HepG2 (cell line): Measurements from ENCODE around the gene TXN. TPM values are rescaled to one million over a fixed set of nuclear protein-coding genes. Genes with fewer than 3 reads are reported as not detected.

Experiments
- GTF3A ChIP-seq: sonication (generic); formaldehyde crosslinking; conservative IDR thresholded peaks from 2 replicates; pipeline ENCODE4 v1.4.0; 2020; ENCODE audit warnings: mild to moderate bottlenecking, missing genetic modification reagents
- MEIS2 ChIP-seq: sonication (generic); formaldehyde crosslinking; IDR thresholded peaks from 2 replicates; pipeline ENCODE4 v1.9.0; 2021; ENCODE audit warnings: mild to moderate bottlenecking, missing genetic modification reagents
- NR1H2 ChIP-seq: sonication (generic); formaldehyde crosslinking; IDR thresholded peaks from 2 replicates; pipeline ENCODE4 v1.8.1; 2022; ENCODE audit warnings: low read depth, missing genetic modification reagents, borderline replicate concordance
- NR2F1 ChIP-seq, 2 experiments: fragments of 450-650 bp in 1 of 2; formaldehyde crosslinking in 1 of 2; IDR thresholded peaks; 2 replicates each; pipeline versions ENCODE4 v1.5.0 to v1.6.1; 2016 to 2020; ENCODE audit warnings: mild to moderate bottlenecking in 1 of 2, missing compliant biosample characterization in 1 of 2, missing genetic modification reagents in 1 of 2, moderate library complexity in 1 of 2
- REL ChIP-seq: sonication (generic); formaldehyde crosslinking; conservative IDR thresholded peaks from 2 replicates; pipeline ENCODE4 v1.8.0; 2022; ENCODE audit warnings: mild to moderate bottlenecking, missing genetic modification reagents, moderate library complexity
- SP5 ChIP-seq: IDR thresholded peaks from 2 replicates; pipeline ENCODE4 v1.6.1; 2016; ENCODE audit warnings: low read depth, borderline replicate concordance
- ZFP36L1 ChIP-seq: sonication (generic); formaldehyde crosslinking; IDR thresholded peaks from 2 replicates; pipeline ENCODE4 v1.8.0; 2022; ENCODE audit warnings: mild to moderate bottlenecking, missing genetic modification reagents, moderate library complexity
- ZNF138 ChIP-seq: sonication (generic); formaldehyde crosslinking; IDR thresholded peaks from 2 replicates; pipeline ENCODE4 v1.5.0; 2020; ENCODE audit warnings: mild to moderate bottlenecking, low read depth, missing genetic modification reagents
- ZNF20 ChIP-seq: sonication (generic); formaldehyde crosslinking; IDR thresholded peaks from 2 replicates; pipeline ENCODE4 v1.4.0; 2020; ENCODE audit warnings: mild to moderate bottlenecking, moderate library complexity, missing genetic modification reagents
- ZNF720 ChIP-seq: sonication (generic); formaldehyde crosslinking; IDR thresholded peaks from 2 replicates; pipeline ENCODE4 v1.4.0; 2020; ENCODE audit warnings: missing genetic modification reagents
- ZNF792 ChIP-seq: IDR thresholded peaks from 2 replicates; pipeline ENCODE4 v1.6.1; 2016
- polyA plus RNA-seq, 8 experiments: library from polyadenylated mRNA; depleted of rRNA in 3 of 8; stranded (reverse) in 7 of 8; unstranded in 1 of 8; fragments of >200 nt; fragmentation: Illumina TruSeq in 4 of 8; extraction: Trizol in 4 of 8; gene quantifications; 2 replicates each; pipeline versions ENCODE4 v1.2.1 to v1.2.3, GENCODE V29; 2011 to 2016; ENCODE audit warnings: low read depth in 4 of 8, missing spikeins in 1 of 8, mixed read lengths in 1 of 8; ENCODE audit not compliant: insufficient read depth in 1 of 8
- total RNA-seq, 5 experiments: library from RNA; depleted of rRNA; stranded (reverse); fragments of >200 nt; fragmentation: Illumina TruSeq; extraction: Trizol; gene quantifications; 2 replicates each; pipeline ENCODE4 v1.2.3, GENCODE V29; 2016; ENCODE audit warnings: low read depth in 1 of 5
- TF ChIP-seq, protein P1 (sequence below), 2 experiments: sonication (generic) in 1 of 2; formaldehyde crosslinking in 1 of 2; IDR thresholded peaks; 2 replicates each; pipeline versions ENCODE4 v1.6.1 to v1.9.0; 2014 to 2022; ENCODE audit warnings: antibody characterized with exemption in 1 of 2, borderline replicate concordance in 1 of 2, inconsistent platforms in 1 of 2, low read depth in 1 of 2, missing genetic modification reagents in 1 of 2
- TF ChIP-seq, protein P2 (sequence below): sonication (generic); formaldehyde crosslinking; IDR thresholded peaks from 2 replicates; pipeline ENCODE4 v1.9.0; 2021; ENCODE audit warnings: missing genetic modification reagents, mild to moderate bottlenecking, borderline replicate concordance
- TF ChIP-seq, protein P3 (sequence below): sonication (generic); formaldehyde crosslinking; IDR thresholded peaks from 2 replicates; pipeline ENCODE4 v1.4.0; 2020; ENCODE audit warnings: missing genetic modification reagents
- TF ChIP-seq, protein P4 (sequence below): IDR thresholded peaks from 2 replicates; pipeline ENCODE4 v1.6.1; 2016; ENCODE audit warnings: mild to moderate bottlenecking

Gene TXN
- total and polyA plus RNA-seq, 2 of the 13 experiments (the other 11 are each of a cell fraction or from before 2014, with no cell fraction given): 364 to 470 TPM

DNA sequence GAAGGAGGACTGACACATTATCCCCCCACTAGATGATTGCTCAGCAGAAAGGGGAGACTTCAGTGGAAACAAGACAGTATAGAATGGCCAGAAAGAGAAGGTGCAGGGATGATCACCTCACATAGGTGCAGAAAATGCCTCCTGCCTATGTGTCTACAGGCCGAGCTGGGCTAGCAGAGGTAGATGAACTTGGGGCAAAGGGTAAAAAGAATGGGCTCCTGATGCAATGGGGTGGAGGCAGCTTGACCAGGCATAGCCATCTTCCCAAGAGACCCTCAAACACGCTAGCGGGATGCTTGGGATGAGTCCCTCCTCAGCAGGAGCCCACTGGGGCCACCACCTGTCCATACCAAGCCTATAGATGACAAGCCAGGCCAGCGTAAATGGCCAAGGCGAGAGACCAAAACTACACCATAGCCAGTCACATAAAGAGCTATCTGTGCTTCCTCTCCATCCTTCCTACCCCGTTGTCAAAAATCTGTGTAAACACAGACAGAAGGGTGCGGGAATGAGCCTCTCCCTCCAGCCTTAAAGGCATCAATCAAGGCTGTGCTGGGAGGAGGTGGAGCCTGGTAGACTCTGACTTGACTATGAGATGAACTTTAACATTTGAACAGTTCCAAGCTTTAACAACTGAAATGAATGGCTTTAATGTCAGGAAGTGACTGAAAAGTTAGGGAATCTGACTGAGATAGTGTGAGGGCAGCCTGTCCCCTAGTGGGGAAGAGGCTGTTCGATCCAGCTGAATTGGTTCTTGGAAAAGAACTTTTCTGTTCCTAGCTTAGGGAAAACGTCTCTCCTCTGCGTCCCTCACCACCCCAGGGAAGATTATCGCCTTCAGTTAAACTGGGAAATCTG lies 58.7 kb downstream of the TXN start (continued):
- TF ChIP-seq, protein P1, sequence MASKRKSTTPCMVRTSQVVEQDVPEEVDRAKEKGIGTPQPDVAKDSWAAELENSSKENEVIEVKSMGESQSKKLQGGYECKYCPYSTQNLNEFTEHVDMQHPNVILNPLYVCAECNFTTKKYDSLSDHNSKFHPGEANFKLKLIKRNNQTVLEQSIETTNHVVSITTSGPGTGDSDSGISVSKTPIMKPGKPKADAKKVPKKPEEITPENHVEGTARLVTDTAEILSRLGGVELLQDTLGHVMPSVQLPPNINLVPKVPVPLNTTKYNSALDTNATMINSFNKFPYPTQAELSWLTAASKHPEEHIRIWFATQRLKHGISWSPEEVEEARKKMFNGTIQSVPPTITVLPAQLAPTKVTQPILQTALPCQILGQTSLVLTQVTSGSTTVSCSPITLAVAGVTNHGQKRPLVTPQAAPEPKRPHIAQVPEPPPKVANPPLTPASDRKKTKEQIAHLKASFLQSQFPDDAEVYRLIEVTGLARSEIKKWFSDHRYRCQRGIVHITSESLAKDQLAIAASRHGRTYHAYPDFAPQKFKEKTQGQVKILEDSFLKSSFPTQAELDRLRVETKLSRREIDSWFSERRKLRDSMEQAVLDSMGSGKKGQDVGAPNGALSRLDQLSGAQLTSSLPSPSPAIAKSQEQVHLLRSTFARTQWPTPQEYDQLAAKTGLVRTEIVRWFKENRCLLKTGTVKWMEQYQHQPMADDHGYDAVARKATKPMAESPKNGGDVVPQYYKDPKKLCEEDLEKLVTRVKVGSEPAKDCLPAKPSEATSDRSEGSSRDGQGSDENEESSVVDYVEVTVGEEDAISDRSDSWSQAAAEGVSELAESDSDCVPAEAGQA (IDR thresholded peaks at IDR 0.05; ENCODE audit: low read depth): no peak
- TF ChIP-seq, protein P1 (CRISPR knock-in tag; IDR thresholded peaks at IDR 0.05; ENCODE audit: borderline replicate concordance): no peak
- TF ChIP-seq ZNF20 (CRISPR knock-in tag): no peak
- TF ChIP-seq, protein P2, sequence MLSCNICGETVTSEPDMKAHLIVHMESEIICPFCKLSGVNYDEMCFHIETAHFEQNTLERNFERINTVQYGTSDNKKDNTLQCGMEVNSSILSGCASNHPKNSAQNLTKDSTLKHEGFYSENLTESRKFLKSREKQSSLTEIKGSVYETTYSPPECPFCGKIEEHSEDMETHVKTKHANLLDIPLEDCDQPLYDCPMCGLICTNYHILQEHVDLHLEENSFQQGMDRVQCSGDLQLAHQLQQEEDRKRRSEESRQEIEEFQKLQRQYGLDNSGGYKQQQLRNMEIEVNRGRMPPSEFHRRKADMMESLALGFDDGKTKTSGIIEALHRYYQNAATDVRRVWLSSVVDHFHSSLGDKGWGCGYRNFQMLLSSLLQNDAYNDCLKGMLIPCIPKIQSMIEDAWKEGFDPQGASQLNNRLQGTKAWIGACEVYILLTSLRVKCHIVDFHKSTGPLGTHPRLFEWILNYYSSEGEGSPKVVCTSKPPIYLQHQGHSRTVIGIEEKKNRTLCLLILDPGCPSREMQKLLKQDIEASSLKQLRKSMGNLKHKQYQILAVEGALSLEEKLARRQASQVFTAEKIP (CRISPR knock-in tag): no peak
- TF ChIP-seq ZNF138 (CRISPR knock-in tag): no peak
- 0 out of 2 replicates have a peak, but pooled peaks have one; percentile 35 for TF ChIP-seq ZNF792 (CRISPR knock-in tag)
- no peak for TF ChIP-seq NR2F1 (CRISPR knock-in tag; IDR thresholded peaks at IDR 0.05)
- no peak for TF ChIP-seq REL (CRISPR knock-in tag)
- peak; percentile 44; the same call in 1 of the 2 replicates for TF ChIP-seq SP5 (CRISPR knock-in tag)
- TF ChIP-seq, protein P3, sequence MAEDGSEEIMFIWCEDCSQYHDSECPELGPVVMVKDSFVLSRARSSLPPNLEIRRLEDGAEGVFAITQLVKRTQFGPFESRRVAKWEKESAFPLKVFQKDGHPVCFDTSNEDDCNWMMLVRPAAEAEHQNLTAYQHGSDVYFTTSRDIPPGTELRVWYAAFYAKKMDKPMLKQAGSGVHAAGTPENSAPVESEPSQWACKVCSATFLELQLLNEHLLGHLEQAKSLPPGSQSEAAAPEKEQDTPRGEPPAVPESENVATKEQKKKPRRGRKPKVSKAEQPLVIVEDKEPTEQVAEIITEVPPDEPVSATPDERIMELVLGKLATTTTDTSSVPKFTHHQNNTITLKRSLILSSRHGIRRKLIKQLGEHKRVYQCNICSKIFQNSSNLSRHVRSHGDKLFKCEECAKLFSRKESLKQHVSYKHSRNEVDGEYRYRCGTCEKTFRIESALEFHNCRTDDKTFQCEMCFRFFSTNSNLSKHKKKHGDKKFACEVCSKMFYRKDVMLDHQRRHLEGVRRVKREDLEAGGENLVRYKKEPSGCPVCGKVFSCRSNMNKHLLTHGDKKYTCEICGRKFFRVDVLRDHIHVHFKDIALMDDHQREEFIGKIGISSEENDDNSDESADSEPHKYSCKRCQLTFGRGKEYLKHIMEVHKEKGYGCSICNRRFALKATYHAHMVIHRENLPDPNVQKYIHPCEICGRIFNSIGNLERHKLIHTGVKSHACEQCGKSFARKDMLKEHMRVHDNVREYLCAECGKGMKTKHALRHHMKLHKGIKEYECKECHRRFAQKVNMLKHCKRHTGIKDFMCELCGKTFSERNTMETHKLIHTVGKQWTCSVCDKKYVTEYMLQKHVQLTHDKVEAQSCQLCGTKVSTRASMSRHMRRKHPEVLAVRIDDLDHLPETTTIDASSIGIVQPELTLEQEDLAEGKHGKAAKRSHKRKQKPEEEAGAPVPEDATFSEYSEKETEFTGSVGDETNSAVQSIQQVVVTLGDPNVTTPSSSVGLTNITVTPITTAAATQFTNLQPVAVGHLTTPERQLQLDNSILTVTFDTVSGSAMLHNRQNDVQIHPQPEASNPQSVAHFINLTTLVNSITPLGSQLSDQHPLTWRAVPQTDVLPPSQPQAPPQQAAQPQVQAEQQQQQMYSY: no peak
- no peak for TF ChIP-seq NR1H2
- no peak for TF ChIP-seq ZNF720 (CRISPR knock-in tag)
- TF ChIP-seq, protein P4, sequence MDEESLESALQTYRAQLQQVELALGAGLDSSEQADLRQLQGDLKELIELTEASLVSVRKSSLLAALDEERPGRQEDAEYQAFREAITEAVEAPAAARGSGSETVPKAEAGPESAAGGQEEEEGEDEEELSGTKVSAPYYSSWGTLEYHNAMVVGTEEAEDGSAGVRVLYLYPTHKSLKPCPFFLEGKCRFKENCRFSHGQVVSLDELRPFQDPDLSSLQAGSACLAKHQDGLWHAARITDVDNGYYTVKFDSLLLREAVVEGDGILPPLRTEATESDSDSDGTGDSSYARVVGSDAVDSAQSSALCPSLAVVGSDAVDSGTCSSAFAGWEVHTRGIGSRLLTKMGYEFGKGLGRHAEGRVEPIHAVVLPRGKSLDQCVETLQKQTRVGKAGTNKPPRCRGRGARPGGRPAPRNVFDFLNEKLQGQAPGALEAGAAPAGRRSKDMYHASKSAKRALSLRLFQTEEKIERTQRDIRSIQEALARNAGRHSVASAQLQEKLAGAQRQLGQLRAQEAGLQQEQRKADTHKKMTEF: peak; percentile 38; the same call in 1 of the 2 replicates
- TF ChIP-seq MEIS2 (CRISPR knock-in tag): 0 out of 2 replicates have a peak, but pooled peaks have one; percentile 24
- TF ChIP-seq GTF3A (CRISPR knock-in tag): no peak
- no peak for TF ChIP-seq ZFP36L1 (CRISPR knock-in tag)
